Suppressor macrophage treated with lipopolysaccharide for 4 hours (primary cell): ENCODE data around the gene CENPM.

Source experiments
- DNase-seq: peaks from one replicate; pipeline ENCODE4 v3.0.0-alpha.2; 2020

The CENPM gene

DNA sequence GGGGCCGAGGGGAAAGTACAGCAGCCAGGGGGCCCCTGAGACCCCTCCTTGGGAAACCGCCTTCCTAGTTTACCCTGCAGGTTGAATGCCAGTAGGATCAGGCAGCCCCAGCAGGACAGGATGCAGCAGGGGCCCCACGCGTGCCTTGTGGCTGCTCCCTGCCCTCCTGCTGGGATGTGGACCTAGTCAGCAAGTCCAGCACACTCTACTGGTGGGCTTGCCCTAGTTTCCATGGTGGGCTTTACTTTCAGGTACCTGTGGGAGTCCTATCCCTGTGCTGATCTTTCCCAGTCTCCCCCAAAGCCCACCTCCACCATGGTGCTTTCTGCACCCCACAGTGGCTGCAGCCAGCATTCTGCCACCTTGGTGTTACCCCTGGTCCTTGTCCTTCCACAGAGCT lies 54.2 kb downstream of the CENPM start:
- no peak for DNase-seq

- DNase-seq = no peak
Measured at GRCh38 chr22:41891407-41891806, 55.5 kb downstream of the CENPM start.
